Ectodermal cell (in vitro differentiated cells): ENCODE measurements around the gene SPEG.

Experiments
- H3K27ac ChIP-seq: 2 replicates; pipeline ENCODE4 v1.7.0; 2013; ENCODE audit warnings: mild to moderate bottlenecking, low read depth, low read length; ENCODE audit not compliant: insufficient read depth, poor library complexity, severe bottlenecking
- H3K27me3 ChIP-seq: 2 replicates; pipeline ENCODE4 v1.7.0; 2013; ENCODE audit warnings: mild to moderate bottlenecking, low read length; ENCODE audit not compliant: insufficient read depth, control insufficient read depth, poor library complexity, severe bottlenecking
- H3K36me3 ChIP-seq: one replicate; pipeline ENCODE4 v1.7.0; 2013; ENCODE audit warnings: low read length; ENCODE audit not compliant: control insufficient read depth, insufficient read depth
- H3K4me1 ChIP-seq: one replicate; pipeline ENCODE4 v1.7.0; 2013; ENCODE audit warnings: low read length; ENCODE audit not compliant: control insufficient read depth, insufficient read depth
- H3K4me3 ChIP-seq: 2 replicates; pipeline ENCODE4 v1.7.0; 2013; ENCODE audit warnings: low read depth, low read length, control low read depth; ENCODE audit not compliant: insufficient read depth
- H3K9me3 ChIP-seq: 2 replicates; pipeline ENCODE4 v1.7.0; 2013; ENCODE audit warnings: mild to moderate bottlenecking, low read length, moderate library complexity; ENCODE audit not compliant: control insufficient read depth
- WGBS, 2 experiments: methylation state at CpG; one replicate each; pipeline ENCODE4 v1.1.7; 2013; ENCODE audit warnings: missing lambda C conversion rate in 2 of 2; 5-methylcytosine and 5-hydroxymethylcytosine counted together

Gene SPEG

DNA sequence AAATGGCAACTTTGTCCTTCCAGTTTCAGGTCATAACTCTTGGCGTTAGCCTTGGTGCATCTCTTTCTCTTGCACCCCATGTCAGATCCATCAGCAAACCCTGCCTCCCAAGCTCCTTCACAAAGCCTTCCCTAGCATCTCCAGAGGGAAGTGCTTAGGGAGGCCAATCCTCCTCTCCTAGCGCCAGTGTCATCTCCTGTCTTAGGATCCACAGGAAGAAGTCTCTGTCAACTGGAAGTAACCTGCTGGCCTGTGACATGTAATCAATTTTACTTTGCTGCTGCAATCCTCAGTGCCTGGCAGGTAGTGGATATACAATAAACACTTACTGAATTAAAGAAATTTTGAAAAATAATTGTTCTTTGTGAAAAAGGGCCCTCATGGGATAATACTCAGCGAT is 39.0 kb upstream of the SPEG start:
- Histone ChIP-seq H3K27me3 (no peaks in the 10 kb centered on the region), H3K4me3 (no peak overlapping the region), H3K4me1 (no peaks in the 10 kb centered on the region), H3K36me3 (no peaks in the 10 kb centered on the region), H3K27ac (no peak overlapping the region), H3K9me3 (no peaks in the 10 kb centered on the region)
- 95 to 97% methylated on average over 3 of the region's 3 CpGs for WGBS, 2 experiments

- Histone ChIP-seq H3K4me3 (no peak overlapping the region), H3K27me3 (no peaks in the 10 kb centered on the region), H3K36me3 (no peaks in the 10 kb centered on the region), H3K4me1 (peaks cover 4% of the 10 kb centered on the region), H3K27ac (no peak overlapping the region), H3K9me3 (no peaks in the 10 kb centered on the region)
- 86 to 87% methylated on average over 6 of the region's 6 CpGs for WGBS, 2 experiments
These were observed 37.7 kb upstream of the SPEG start for GRCh38 chr2:219396863-219397457.

- H3K4me3 ChIP-seq = no peak overlapping the region
- H3K27me3 ChIP-seq = no peaks in the 10 kb centered on the region
- H3K36me3 ChIP-seq = no peaks in the 10 kb centered on the region
- H3K4me1 ChIP-seq = peaks cover 7% of the 10 kb centered on the region
- no peaks in the 10 kb centered on the region for H3K9me3 ChIP-seq
- 83 to 87% methylated on average over 5 of the region's 5 CpGs for WGBS, 2 experiments
- no peak overlapping the region for H3K27ac ChIP-seq
These were observed 35.8 kb upstream of the SPEG start for GRCh38 chr2:219398721-219399363.

DNA sequence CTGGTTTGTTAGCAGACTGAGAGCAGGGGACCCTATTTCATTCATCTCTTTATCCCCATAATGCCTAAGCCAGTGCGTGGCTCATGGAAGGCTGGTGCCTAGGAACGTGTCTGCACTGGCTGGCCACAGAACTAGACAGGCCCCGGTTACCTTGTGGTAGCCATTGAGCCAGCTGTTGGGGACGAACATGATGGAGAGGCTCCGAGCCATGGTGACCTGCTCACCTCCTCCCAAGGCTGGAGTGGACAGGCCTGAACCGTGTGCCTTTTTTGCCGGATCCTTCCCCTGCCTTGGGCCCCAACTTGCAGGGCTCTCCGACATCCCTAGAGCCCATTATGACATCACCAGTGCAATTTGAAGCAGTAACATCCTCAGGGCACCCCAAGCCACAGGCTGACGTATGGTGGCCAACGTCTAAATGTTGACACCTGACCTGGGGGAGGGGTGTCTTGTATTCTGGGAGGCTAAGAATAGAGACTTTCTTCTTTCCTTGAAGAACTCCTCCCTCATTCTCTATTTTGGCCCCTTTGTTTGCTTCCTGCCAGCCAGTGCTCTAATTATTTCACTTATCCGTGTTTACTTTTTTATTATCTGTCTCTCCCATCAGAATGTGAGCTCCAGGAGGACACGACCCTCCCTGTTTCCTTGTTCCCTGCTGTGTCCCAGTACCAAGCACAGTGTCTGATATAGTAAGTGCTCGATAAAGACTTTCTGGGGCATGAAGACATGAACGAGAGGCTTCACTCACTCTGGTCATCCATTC is 34.7 kb upstream of the SPEG start:
- Histone ChIP-seq H3K27ac (no peak overlapping the region), H3K9me3 (no peaks in the 10 kb centered on the region), H3K36me3 (no peaks in the 10 kb centered on the region), H3K4me1 (peaks cover 15% of the 10 kb centered on the region), H3K27me3 (no peaks in the 10 kb centered on the region), H3K4me3 (no peak overlapping the region)
- WGBS, 2 experiments = 78 to 81% methylated on average over 14 of the region's 14 CpGs

- no peaks in the 10 kb centered on the region for H3K36me3 ChIP-seq
- H3K9me3 ChIP-seq = no peaks in the 10 kb centered on the region
- no peak overlapping the region for H3K4me3 ChIP-seq
- H3K27me3 ChIP-seq = no peaks in the 10 kb centered on the region
- no peak overlapping the region for H3K27ac ChIP-seq
- H3K4me1 ChIP-seq = peaks cover 18% of the 10 kb centered on the region
- WGBS, 2 experiments = 60 to 61% methylated on average over 6 of the region's 6 CpGs
These were observed 34.1 kb upstream of the SPEG start for GRCh38 chr2:219400562-219400961.

GRCh38 chr2:219401606-219402005 is 33.0 kb upstream of the SPEG start:
- Histone ChIP-seq H3K27ac (no peak overlapping the region), H3K27me3 (no peaks in the 10 kb centered on the region), H3K9me3 (no peaks in the 10 kb centered on the region), H3K4me3 (no peak overlapping the region), H3K36me3 (no peaks in the 10 kb centered on the region), H3K4me1 (peaks cover 18% of the 10 kb centered on the region)
- WGBS, 2 experiments = 90 to 94% methylated on average over 8 of the region's 8 CpGs

GRCh38 chr2:219402665-219403515 is 31.8 kb upstream of the SPEG start:
- WGBS, 2 experiments = 21 to 22% methylated on average over 10 to 13 of the region's 15 CpGs
- Histone ChIP-seq H3K36me3 (no peaks in the 10 kb centered on the region), H3K9me3 (no peaks in the 10 kb centered on the region), H3K27ac (no peak overlapping the region), H3K27me3 (no peaks in the 10 kb centered on the region), H3K4me3 (no peak overlapping the region), H3K4me1 (peaks cover 18% of the 10 kb centered on the region)

- Histone ChIP-seq H3K27ac (no peak overlapping the region), H3K27me3 (no peaks in the 10 kb centered on the region), H3K9me3 (no peaks in the 10 kb centered on the region), H3K4me1 (peaks cover 18% of the 10 kb centered on the region), H3K36me3 (no peaks in the 10 kb centered on the region), H3K4me3 (no peak overlapping the region)
- WGBS, 2 experiments = 94 to 95% methylated on average over 9 of the region's 9 CpGs
These were observed 30.8 kb upstream of the SPEG start for GRCh38 chr2:219403861-219404260.

DNA sequence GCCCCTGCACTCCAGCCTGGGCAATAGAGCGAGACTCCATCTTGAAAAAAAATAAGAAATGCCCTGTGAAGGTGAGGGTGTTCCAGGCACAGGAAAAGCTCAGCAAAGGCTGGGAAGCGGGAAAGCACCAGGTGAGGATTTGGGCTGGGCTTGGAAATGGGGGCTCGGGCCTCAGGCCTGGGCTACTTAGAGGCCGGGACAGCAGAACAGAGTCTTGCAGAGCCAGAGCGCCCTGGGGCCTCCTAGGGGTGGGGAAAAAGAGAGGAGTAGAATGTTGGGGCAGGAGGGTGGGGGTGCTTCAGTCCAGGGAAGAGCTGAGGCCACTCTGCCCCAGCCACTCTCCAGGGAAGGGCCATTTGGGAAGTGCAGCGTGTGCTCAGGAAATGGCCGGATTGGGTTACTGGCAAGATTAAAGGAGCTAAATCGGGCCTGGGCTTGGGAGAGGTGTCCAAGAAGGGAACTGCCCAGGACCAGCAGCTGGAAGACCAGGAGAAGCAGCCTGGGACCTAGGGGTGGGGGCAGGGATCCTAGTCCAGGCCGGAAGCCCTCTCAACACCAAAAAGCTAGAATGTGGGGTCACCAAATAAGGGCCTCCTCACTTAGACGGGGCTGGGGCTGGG is 30.2 kb upstream of the SPEG start:
- 87% methylated on average over 10 of the region's 10 CpGs for WGBS, 2 experiments
- no peaks in the 10 kb centered on the region for H3K36me3 ChIP-seq
- no peak overlapping the region for H3K27ac ChIP-seq
- H3K27me3 ChIP-seq = no peaks in the 10 kb centered on the region
- peaks cover 18% of the 10 kb centered on the region for H3K4me1 ChIP-seq
- H3K4me3 ChIP-seq = no peak overlapping the region
- H3K9me3 ChIP-seq = no peaks in the 10 kb centered on the region
